VCaP (cell line): Measurements from ENCODE around the gene MICU1.

Source experiments
- H3K27ac ChIP-seq: fragments of 450-650 bp; 2 replicates; pipeline ENCODE4 v1.5.1; 2017
- TF ChIP-seq, protein P1 (sequence below): fragments of 450-650 bp; conservative IDR thresholded peaks from 2 replicates; pipeline ENCODE4 v1.5.1; 2017; ENCODE audit warnings: mild to moderate bottlenecking, moderate library complexity

Gene MICU1

GRCh38 chr10:72540193-72540807 is 85.6 kb downstream of the MICU1 start:
- H3K27ac ChIP-seq = peak overlapping the region; percentile 17; the same call in 1 of the 2 replicates
- TF ChIP-seq, protein P1, sequence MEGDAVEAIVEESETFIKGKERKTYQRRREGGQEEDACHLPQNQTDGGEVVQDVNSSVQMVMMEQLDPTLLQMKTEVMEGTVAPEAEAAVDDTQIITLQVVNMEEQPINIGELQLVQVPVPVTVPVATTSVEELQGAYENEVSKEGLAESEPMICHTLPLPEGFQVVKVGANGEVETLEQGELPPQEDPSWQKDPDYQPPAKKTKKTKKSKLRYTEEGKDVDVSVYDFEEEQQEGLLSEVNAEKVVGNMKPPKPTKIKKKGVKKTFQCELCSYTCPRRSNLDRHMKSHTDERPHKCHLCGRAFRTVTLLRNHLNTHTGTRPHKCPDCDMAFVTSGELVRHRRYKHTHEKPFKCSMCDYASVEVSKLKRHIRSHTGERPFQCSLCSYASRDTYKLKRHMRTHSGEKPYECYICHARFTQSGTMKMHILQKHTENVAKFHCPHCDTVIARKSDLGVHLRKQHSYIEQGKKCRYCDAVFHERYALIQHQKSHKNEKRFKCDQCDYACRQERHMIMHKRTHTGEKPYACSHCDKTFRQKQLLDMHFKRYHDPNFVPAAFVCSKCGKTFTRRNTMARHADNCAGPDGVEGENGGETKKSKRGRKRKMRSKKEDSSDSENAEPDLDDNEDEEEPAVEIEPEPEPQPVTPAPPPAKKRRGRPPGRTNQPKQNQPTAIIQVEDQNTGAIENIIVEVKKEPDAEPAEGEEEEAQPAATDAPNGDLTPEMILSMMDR = no peak

DNA sequence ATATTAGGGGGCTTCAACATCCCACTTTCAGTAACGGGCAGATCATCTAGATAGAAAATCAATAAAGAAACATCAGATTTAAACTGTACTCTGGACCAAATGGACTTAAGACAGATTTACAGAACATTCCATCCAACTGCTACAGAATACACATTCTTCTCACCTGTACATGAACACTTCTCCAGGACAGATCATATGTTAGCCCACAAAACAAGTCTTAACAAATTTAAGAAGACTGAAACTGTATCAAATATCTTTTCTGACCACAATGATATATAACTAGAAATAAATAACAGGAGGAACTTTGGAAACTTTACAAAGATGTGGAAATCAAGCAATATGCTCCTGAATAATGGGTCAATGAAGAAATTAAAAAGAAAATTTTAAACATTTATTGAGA is 86.7 kb downstream of the MICU1 start:
- H3K27ac ChIP-seq = peak overlapping the region; percentile 7; the same call in 1 of the 2 replicates
- TF ChIP-seq, protein P1 = no peak

DNA sequence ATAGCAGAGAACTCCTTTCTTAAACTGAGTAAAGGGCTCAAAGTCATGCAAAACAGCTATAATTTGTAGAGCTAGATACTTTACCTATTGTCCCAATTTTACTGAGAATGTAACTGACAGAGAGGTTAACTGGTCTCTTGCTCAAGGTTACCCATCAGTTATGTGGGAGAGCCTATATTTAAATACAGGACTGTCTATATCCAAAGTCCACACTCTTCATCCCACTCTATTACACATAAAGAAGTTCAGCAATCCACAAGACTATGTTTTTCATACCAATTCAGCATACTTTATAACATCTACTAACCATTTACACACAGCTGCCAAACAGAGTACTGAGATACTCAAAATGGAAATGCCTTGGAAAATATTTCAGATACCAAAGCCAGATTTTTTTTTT is 100.2 kb downstream of the MICU1 start:
- TF ChIP-seq, protein P1 = no peak

DNA sequence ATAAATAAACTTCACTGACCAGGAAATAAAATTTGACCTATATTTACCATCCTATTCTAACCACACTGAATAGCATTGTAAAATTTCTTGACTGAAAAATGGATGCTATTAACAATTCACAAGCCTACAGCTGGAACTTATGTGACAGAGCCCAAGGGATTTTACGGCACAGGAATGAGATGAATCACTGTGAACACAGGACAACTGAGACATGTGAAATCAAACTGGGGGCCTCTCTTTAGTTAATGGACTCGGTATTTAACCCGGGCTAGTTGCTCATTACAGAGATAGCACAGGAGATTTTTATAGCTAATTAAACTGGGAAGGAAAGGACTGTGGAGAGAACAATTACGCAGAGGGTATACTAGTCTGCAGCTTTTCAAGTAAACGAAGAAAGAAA is 100.6 kb downstream of the MICU1 start:
- peak overlapping the region; percentile 86 for H3K27ac ChIP-seq
- TF ChIP-seq, protein P1 = no peak

More for the DNA sequence above, 100.2 kb downstream of the MICU1 start:
- peak overlapping the region; percentile 86 for H3K27ac ChIP-seq

- TF ChIP-seq, protein P1 = no peak
- peak overlapping the region; percentile 86 for H3K27ac ChIP-seq
These were observed 101.4 kb downstream of the MICU1 start for GRCh38 chr10:72524489-72524888.

DNA sequence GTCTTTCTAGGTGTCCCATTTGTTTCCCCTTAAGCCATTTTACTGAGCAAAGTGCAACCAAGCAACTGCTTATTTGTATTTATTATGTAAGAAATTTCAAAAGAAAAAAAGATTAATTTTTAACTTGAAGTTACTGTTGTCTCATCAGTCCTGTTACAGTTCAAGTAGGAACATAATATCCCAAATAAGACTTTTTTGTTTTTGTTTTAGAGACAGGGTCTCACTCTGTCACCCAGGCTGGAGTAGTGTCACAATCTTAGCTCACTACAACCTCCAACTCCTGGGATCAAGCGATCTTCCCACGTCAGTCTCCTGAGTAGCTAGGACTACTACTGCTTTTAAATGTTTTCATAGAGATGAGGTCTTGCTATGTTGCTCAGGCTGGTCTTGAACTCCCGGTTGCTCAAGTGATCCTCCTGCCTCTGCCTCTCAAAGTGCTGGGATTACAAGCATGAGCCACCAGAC is 101.9 kb downstream of the MICU1 start:
- peak overlapping the region; percentile 86 for H3K27ac ChIP-seq
- TF ChIP-seq, protein P1 = no peak

DNA sequence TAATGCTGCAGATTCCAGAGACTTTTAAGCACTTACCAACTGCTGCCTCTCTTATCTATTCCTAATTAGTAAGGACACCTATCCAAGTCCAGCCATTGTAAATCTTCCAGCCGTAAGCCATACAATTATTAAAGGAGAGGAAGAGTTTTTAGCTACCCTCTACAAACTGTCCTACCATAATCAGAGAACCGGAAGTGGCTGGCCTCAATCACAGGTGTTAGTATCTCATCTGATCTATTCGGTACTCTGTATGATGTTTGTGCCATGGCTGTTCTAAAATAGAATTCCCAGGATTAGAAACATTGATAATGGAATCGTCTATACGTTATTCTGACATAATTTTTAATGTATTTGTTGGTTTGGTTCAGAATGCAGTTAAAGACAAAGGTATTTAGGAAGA is 102.8 kb downstream of the MICU1 start:
- H3K27ac ChIP-seq = no peak overlapping the region
- TF ChIP-seq, protein P1 = no peak
